ENCODE data around the gene PTPN23.

DNA sequence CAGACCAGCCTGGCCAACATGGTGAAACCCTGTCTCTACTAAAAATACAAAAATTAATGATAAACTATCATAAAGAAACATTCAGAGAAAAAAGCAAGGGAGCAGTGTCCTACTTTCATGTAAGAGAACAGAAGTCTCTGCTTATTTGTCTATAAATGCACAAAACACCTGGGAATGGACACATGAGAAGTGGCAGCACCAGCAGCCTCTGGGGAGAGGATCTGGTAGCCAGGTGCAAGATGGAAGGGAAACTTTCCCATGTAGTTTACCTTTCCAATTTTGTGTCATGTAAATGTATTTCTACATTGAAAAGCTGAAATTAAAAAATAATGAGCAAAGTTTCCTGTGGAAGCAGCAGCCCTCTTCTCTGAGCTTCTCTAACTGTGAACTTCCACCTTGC is 76.2 kb downstream of the PTPN23 start:
- TF ChIP-seq, protein P1, sequence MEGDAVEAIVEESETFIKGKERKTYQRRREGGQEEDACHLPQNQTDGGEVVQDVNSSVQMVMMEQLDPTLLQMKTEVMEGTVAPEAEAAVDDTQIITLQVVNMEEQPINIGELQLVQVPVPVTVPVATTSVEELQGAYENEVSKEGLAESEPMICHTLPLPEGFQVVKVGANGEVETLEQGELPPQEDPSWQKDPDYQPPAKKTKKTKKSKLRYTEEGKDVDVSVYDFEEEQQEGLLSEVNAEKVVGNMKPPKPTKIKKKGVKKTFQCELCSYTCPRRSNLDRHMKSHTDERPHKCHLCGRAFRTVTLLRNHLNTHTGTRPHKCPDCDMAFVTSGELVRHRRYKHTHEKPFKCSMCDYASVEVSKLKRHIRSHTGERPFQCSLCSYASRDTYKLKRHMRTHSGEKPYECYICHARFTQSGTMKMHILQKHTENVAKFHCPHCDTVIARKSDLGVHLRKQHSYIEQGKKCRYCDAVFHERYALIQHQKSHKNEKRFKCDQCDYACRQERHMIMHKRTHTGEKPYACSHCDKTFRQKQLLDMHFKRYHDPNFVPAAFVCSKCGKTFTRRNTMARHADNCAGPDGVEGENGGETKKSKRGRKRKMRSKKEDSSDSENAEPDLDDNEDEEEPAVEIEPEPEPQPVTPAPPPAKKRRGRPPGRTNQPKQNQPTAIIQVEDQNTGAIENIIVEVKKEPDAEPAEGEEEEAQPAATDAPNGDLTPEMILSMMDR (IDR thresholded peaks at IDR 0.05; ENCODE audit: insufficient read depth, low read depth, low read length), result no peak
- no peak for TF ChIP-seq EZH2 (IDR thresholded peaks at IDR 0.05; ENCODE audit: insufficient read depth, low read length)

Data from astrocyte (in vitro differentiated cells and primary cell).